Astrocyte (in vitro differentiated cells and primary cell): ENCODE measurements around the gene FGGY. TPM values are rescaled to one million over a fixed set of nuclear protein-coding genes. Genes with fewer than 3 reads are reported as not detected.

Source experiments
- DNase-seq: peaks from one replicate; pipeline ENCODE4 v3.0.0-alpha.2; 2010; ENCODE audit warnings: low read depth
- FAIRE-seq: peaks from 2 replicates; lab custom pipeline; 2011; peaks lifted over from hg19 to GRCh38; lab: Jason Lieb, UNC
- H2AFZ ChIP-seq: 2 replicates; pipeline ENCODE4 v1.6.0; 2012; ENCODE audit warnings: low read depth, low read length, inconsistent platforms
- H3K27ac ChIP-seq: 2 replicates; pipeline ENCODE4 v1.5.1; 2011; ENCODE audit warnings: low read depth, low read length, inconsistent platforms
- H3K27me3 ChIP-seq: 2 replicates; pipeline ENCODE4 v1.6.0; 2011; ENCODE audit warnings: low read length, inconsistent platforms; ENCODE audit not compliant: insufficient read depth
- H3K36me3 ChIP-seq: 2 replicates; pipeline ENCODE4 v1.5.1; 2011; ENCODE audit warnings: low read length, inconsistent platforms; ENCODE audit not compliant: insufficient read depth
- H3K4me1 ChIP-seq: 2 replicates; pipeline ENCODE4 v1.5.1; 2011; ENCODE audit warnings: low read length, inconsistent platforms; ENCODE audit not compliant: insufficient read depth
- H3K4me2 ChIP-seq: 2 replicates; pipeline ENCODE4 v1.6.0; 2012; ENCODE audit warnings: low read length, inconsistent platforms
- H3K4me3 ChIP-seq: 2 replicates; pipeline ENCODE4 v1.5.1; 2011; ENCODE audit warnings: low read depth, mild to moderate bottlenecking, low read length, inconsistent platforms; ENCODE audit not compliant: insufficient read depth
- H3K79me2 ChIP-seq: 2 replicates; pipeline ENCODE4 v1.6.0; 2012; ENCODE audit warnings: mild to moderate bottlenecking, low read length, inconsistent platforms; ENCODE audit not compliant: insufficient read depth
- H3K9ac ChIP-seq: 2 replicates; pipeline ENCODE4 v1.6.0; 2012; ENCODE audit warnings: mild to moderate bottlenecking, low read length, inconsistent platforms
- H3K9me3 ChIP-seq: 2 replicates; pipeline ENCODE4 v1.5.1; 2012; ENCODE audit warnings: low read depth, mild to moderate bottlenecking, low read length, inconsistent platforms; ENCODE audit not compliant: insufficient read depth
- H4K20me1 ChIP-seq: 2 replicates; pipeline ENCODE4 v1.6.0; 2012; ENCODE audit warnings: low read length, inconsistent platforms; ENCODE audit not compliant: insufficient read depth
- H3K27ac Mint-ChIP-seq: one replicate; pipeline ENCODE4 v1.8.0; 2021; ENCODE audit warnings: mild to moderate bottlenecking, mixed read lengths; ENCODE audit not compliant: unreplicated experiment
- H3K27me3 Mint-ChIP-seq: one replicate; pipeline ENCODE4 v1.8.0; 2021; ENCODE audit warnings: low read depth, mixed read lengths; ENCODE audit not compliant: unreplicated experiment
- H3K36me3 Mint-ChIP-seq: one replicate; pipeline ENCODE4 v1.8.0; 2021; ENCODE audit warnings: low read depth, mixed read lengths; ENCODE audit not compliant: unreplicated experiment
- H3K4me1 Mint-ChIP-seq: one replicate; pipeline ENCODE4 v1.8.0; 2021; ENCODE audit warnings: low read depth, mixed read lengths; ENCODE audit not compliant: unreplicated experiment
- H3K4me3 Mint-ChIP-seq: one replicate; pipeline ENCODE4 v1.8.0; 2021; ENCODE audit warnings: mild to moderate bottlenecking, moderate library complexity, mixed read lengths; ENCODE audit not compliant: unreplicated experiment
- H3K9me3 Mint-ChIP-seq: one replicate; pipeline ENCODE4 v1.8.0; 2021; ENCODE audit warnings: mild to moderate bottlenecking, mixed read lengths; ENCODE audit not compliant: unreplicated experiment
- EZH2 ChIP-seq: IDR thresholded peaks from 2 replicates; pipeline ENCODE4 v1.6.1; 2012; ENCODE audit warnings: mild to moderate bottlenecking, low read length, inconsistent platforms; ENCODE audit not compliant: insufficient read depth
- total RNA-seq: library from RNA; stranded (reverse); gene quantifications from 2 replicates; pipeline ENCODE4 v1.2.1, GENCODE V29; 2021
- TF ChIP-seq, protein P1 (sequence below): IDR thresholded peaks from 2 replicates; pipeline ENCODE4 v1.5.1; 2011; ENCODE audit warnings: low read depth, mild to moderate bottlenecking, inconsistent platforms, low read length, moderate library complexity; ENCODE audit not compliant: insufficient read depth

Gene FGGY
- total RNA-seq, 1 donor from 2014 or later = 6.8 TPM

DNA sequence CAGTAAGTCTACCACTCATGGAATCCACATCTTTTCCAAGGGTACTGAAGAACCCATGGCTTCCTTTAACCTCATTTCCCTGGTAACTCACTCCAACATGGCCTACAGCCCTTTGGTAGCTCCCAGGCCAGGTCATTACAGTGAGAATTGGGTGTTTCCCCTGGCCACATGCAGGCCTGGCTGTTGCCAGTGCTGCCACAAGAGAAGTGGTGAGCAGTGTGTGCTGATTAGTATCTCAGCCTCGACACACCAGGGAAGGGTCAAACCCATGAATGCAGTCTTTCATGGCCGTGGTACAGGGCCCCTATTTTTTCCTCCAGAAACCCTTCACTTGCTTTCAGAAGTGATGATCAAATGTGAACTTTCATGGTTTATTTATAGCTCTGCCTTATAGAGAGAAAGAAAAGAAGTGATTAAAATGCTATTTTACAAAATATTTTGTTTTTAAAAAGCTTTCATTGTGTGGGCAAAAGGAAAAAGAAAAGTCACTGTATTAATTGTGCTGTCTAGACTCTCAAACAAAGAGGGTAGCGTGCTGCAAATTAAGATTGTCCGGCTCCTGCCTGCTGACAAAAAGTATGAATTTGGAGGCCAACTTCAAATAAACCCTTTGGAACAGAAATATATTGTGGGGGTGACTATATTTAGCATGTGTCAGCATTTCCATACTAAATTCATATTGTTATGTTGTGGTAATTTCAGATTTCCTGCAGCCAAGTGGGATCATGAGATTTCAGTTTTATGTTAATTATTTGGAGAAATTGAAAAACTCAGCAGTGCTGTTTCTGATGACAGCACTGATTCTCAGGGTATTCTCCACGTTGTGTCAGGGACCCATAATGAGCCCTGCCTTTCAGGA, 455.9 kb downstream of the FGGY start:
- no peak overlapping the region for H3K4me2 ChIP-seq
- no peak overlapping the region for H3K27ac Mint-ChIP-seq
- no peaks in the 10 kb centered on the region for H3K36me3 ChIP-seq
- no peaks in the 10 kb centered on the region for H3K9me3 Mint-ChIP-seq
- no peak overlapping the region for H3K4me3 Mint-ChIP-seq
- no peaks in the 10 kb centered on the region for H3K9me3 ChIP-seq
- FAIRE-seq = no peak
- H3K36me3 Mint-ChIP-seq = no peaks in the 10 kb centered on the region
- no peaks in the 10 kb centered on the region for H3K27me3 ChIP-seq
- H3K4me1 ChIP-seq = peaks cover 12% of the 10 kb centered on the region
- DNase-seq = no peak
- H2AFZ ChIP-seq = no peak overlapping the region
- H3K9ac ChIP-seq = no peak overlapping the region
- H4K20me1 ChIP-seq = no peaks in the 10 kb centered on the region
- no peak for TF ChIP-seq EZH2
- TF ChIP-seq, protein P1, sequence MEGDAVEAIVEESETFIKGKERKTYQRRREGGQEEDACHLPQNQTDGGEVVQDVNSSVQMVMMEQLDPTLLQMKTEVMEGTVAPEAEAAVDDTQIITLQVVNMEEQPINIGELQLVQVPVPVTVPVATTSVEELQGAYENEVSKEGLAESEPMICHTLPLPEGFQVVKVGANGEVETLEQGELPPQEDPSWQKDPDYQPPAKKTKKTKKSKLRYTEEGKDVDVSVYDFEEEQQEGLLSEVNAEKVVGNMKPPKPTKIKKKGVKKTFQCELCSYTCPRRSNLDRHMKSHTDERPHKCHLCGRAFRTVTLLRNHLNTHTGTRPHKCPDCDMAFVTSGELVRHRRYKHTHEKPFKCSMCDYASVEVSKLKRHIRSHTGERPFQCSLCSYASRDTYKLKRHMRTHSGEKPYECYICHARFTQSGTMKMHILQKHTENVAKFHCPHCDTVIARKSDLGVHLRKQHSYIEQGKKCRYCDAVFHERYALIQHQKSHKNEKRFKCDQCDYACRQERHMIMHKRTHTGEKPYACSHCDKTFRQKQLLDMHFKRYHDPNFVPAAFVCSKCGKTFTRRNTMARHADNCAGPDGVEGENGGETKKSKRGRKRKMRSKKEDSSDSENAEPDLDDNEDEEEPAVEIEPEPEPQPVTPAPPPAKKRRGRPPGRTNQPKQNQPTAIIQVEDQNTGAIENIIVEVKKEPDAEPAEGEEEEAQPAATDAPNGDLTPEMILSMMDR = no peak
- H3K4me1 Mint-ChIP-seq = peaks cover 11% of the 10 kb centered on the region
- H3K79me2 ChIP-seq = no peaks in the 10 kb centered on the region
- no peak overlapping the region for H3K27ac ChIP-seq
- H3K4me3 ChIP-seq = no peak overlapping the region
- no peaks in the 10 kb centered on the region for H3K27me3 Mint-ChIP-seq

GRCh38 chr1:59755069-59755685, 458.3 kb downstream of the FGGY start:
- Histone ChIP-seq H4K20me1 (no peaks in the 10 kb centered on the region), H2AFZ (no peak overlapping the region), H3K4me2 (no peak overlapping the region), H3K27ac (no peak overlapping the region), H3K79me2 (no peaks in the 10 kb centered on the region), H3K4me3 (no peak overlapping the region), H3K4me1 (peaks cover 16% of the 10 kb centered on the region), H3K9ac (no peak overlapping the region), H3K27me3 (no peaks in the 10 kb centered on the region), H3K36me3 (no peaks in the 10 kb centered on the region), H3K9me3 (no peaks in the 10 kb centered on the region)
- FAIRE-seq (no peak), DNase-seq (no peak)
- Mint-ChIP-seq H3K9me3 (no peaks in the 10 kb centered on the region), H3K27ac (no peak overlapping the region), H3K27me3 (peaks cover 2% of the 10 kb centered on the region), H3K4me1 (peaks cover 19% of the 10 kb centered on the region), H3K36me3 (no peaks in the 10 kb centered on the region), H3K4me3 (no peak overlapping the region)
- TF ChIP-seq EZH2 = no peak
- TF ChIP-seq, protein P1 = no peak
